ENCODE results near the gene FERMT3. TPM values are rescaled to one million over a fixed set of nuclear protein-coding genes. Genes with fewer than 3 reads are reported as not detected.

Gene FERMT3
- total and polyA plus RNA-seq, 7 donors = 15.0 to 41.5 (median 20.4) TPM

DNA sequence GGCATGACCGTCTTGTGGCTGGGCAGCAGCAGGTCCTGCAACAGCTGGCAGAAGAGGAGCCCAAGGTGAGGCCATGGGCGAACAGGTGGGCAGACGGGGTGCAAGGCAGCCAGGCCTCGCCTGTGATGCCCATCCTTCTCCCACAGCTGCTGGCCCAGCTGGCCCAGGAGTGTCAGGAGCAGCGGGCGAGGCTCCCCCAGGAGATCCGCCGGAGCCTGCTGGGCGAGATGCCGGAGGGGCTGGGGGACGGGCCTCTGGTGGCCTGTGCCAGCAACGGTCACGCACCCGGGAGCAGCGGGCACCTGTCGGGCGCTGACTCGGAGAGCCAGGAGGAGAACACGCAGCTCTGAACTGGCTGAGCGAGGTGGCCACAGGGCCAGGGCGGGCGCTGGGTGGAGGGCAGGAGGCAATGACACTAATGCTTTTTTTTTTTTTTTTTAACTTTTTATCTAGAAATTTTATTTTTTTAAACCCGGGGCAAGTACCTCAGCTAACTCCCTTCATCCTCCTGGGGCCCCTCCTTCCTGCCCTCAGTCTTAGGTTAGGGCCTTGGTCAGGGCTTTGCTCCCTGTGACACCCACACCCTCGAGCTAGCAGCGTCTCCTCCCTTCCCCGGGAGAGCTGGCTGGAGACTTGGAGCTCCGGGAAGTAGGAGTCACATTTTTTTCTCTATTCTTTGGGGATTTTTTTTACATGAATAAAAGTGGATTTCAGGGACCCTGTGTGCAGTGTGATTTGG lies 60.9 kb downstream of the FERMT3 start:
- Histone ChIP-seq H3K4me3 (no peak overlapping the region), H3K9me3 (no peaks in the 10 kb centered on the region), H3K27me3 (no peaks in the 10 kb centered on the region), H3K36me3 (peaks cover 0 to 39% (median 19%) of the 10 kb centered on the region in 4 donors), H3K27ac (peak overlapping the region; percentile 87 to 99 (median 96)), H3K4me1 (peaks cover 0 to 34% (median 30%) of the 10 kb centered on the region in 4 donors)
- intact Hi-C loops (cut with DNase I) = no loop called here
- 58 to 78% methylated on average over 27 of the region's 27 CpGs for WGBS, 2 donors
- TF ChIP-seq POLR2A (IDR thresholded peaks at IDR 0.05) (no peak), POLR2AphosphoS5 (IDR thresholded peaks at IDR 0.05) (no peak), EP300 (IDR thresholded peaks at IDR 0.05) (no peak)
- TF ChIP-seq, protein P1, sequence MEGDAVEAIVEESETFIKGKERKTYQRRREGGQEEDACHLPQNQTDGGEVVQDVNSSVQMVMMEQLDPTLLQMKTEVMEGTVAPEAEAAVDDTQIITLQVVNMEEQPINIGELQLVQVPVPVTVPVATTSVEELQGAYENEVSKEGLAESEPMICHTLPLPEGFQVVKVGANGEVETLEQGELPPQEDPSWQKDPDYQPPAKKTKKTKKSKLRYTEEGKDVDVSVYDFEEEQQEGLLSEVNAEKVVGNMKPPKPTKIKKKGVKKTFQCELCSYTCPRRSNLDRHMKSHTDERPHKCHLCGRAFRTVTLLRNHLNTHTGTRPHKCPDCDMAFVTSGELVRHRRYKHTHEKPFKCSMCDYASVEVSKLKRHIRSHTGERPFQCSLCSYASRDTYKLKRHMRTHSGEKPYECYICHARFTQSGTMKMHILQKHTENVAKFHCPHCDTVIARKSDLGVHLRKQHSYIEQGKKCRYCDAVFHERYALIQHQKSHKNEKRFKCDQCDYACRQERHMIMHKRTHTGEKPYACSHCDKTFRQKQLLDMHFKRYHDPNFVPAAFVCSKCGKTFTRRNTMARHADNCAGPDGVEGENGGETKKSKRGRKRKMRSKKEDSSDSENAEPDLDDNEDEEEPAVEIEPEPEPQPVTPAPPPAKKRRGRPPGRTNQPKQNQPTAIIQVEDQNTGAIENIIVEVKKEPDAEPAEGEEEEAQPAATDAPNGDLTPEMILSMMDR (IDR thresholded peaks at IDR 0.05) = no peak
- DNase-seq = no peak

- peak; percentile 86 for DNase-seq
- TF ChIP-seq POLR2AphosphoS5 (IDR thresholded peaks at IDR 0.05) (no peak), EP300 (IDR thresholded peaks at IDR 0.05) (no peak), POLR2A (IDR thresholded peaks at IDR 0.05) (no peak)
- TF ChIP-seq, protein P1 (IDR thresholded peaks at IDR 0.05) = no peak
- intact Hi-C loops (cut with DNase I) = no loop called here
- Histone ChIP-seq H3K27ac (peak overlapping the region; percentile 87 to 99 (median 96)), H3K9me3 (no peaks in the 10 kb centered on the region), H3K27me3 (no peaks in the 10 kb centered on the region), H3K4me1 (peaks cover 0 to 37% (median 31%) of the 10 kb centered on the region in 4 donors), H3K36me3 (peaks cover 0 to 31% (median 12%) of the 10 kb centered on the region in 4 donors), H3K4me3 (peak overlapping the region; percentile 53 to 94 (median 78))
- 32 to 48% methylated on average over 23 of the region's 23 CpGs for WGBS, 2 donors
Observed at GRCh38 chr11:64268025-64268892, 61.7 kb downstream of the FERMT3 start.

DNA sequence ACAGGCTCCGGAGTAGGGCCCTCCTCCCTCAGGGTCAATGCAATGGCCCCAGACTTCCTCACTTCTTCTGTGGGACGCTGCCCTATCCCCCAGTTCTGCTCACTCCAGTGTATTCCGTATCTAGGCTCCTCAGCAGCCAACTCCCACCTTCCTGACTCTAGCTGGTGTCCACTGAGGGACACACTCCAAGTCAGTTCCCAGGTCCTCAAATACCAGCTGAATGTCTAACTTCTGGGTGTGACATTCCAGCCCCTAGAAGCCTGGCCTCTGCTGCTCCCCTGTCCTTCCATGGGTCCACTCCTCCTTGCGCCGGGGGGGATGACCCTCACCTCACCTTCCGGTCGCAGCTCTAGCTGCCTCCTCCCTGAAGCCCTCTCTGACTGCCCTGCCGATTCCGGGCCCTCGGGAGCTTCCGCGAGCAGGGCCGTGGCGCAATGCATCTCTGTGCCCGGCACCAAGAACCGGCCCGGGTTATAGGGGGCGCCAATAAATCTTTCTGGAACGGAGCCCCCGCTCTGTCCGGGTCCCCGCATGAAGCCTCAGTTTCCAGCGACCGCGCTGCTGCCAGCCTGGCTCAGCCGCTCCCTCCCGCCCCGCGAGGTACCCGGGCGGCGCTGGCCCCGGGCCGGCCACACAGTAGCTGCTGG lies 62.5 kb downstream of the FERMT3 start:
- peak; percentile 92 for DNase-seq
- WGBS, 2 donors = 1 to 3% methylated on average over 34 of the region's 34 CpGs
- intact Hi-C loops (cut with DNase I) = loop anchor here (1.0 kb wide), 1 partner anchor 17 kb away; no protein-coding TSS in a partner anchor

More for the DNA sequence above, 62.5 kb downstream of the FERMT3 start:
- H3K4me1 ChIP-seq = peaks cover 0 to 37% (median 31%) of the 10 kb centered on the region in 4 donors
- H3K36me3 ChIP-seq = peaks cover 0 to 24% (median 12%) of the 10 kb centered on the region in 4 donors
- H3K4me3 ChIP-seq = peak overlapping the region; percentile 53 to 94 (median 78)
- H3K27ac ChIP-seq = peak overlapping the region; percentile 87 to 99 (median 96)
- no peaks in the 10 kb centered on the region for H3K27me3 ChIP-seq
- TF ChIP-seq, protein P1 (IDR thresholded peaks at IDR 0.05) = no peak
- no peak for TF ChIP-seq POLR2A (IDR thresholded peaks at IDR 0.05)
- TF ChIP-seq POLR2AphosphoS5 (IDR thresholded peaks at IDR 0.05) = peak in 2 of 4 donors; percentile 0 to 35
- no peaks in the 10 kb centered on the region for H3K9me3 ChIP-seq

Data from sigmoid colon (tissue), 7 donors.